Activated CD4-positive, alpha-beta memory T cell treated with anti-CD3 and anti-CD28 coated beads, Interleukin-2, amount 10 ng/mL, durations not matched to agents 7 days and 5 days (primary cell): ENCODE measurements around the gene NOS1AP. TPM values are rescaled to one million over a fixed set of nuclear protein-coding genes. Genes with fewer than 3 reads are reported as not detected.

Source experiments
- CTCF ChIA-PET: fragments of 350-600 bp; sonication (Branson Sonifier 250); formaldehyde crosslinking; loops from one replicate; lab custom pipeline; 2021; ENCODE audit warnings: antibody characterized with exemption, inconsistent platforms; lab: Charles Lee
- POLR2A ChIA-PET: fragments of 350-600 bp; sonication (Branson Sonifier 250); formaldehyde crosslinking; loops from one replicate; lab custom pipeline; 2021; ENCODE audit warnings: antibody characterized with exemption; lab: Charles Lee
- DNase-seq: peaks from one replicate; pipeline ENCODE4 v3.0.0-alpha.2; 2020
- H3K27ac Mint-ChIP-seq: one replicate; pipeline ENCODE4 v1.8.0; 2021; ENCODE audit warnings: mild to moderate bottlenecking, mixed read lengths
- H3K27me3 Mint-ChIP-seq: one replicate; pipeline ENCODE4 v1.8.0; 2021; ENCODE audit warnings: mixed read lengths
- H3K36me3 Mint-ChIP-seq: one replicate; pipeline ENCODE4 v1.8.0; 2021; ENCODE audit warnings: low read depth, mixed read lengths
- H3K4me1 Mint-ChIP-seq: one replicate; pipeline ENCODE4 v1.8.0; 2021; ENCODE audit warnings: mixed read lengths
- H3K4me3 Mint-ChIP-seq: one replicate; pipeline ENCODE4 v1.8.0; 2021; ENCODE audit warnings: mild to moderate bottlenecking, mixed read lengths
- H3K9me3 Mint-ChIP-seq: one replicate; pipeline ENCODE4 v1.8.0; 2021; ENCODE audit warnings: mixed read lengths
- total RNA-seq, 2 experiments: library from RNA; stranded (reverse); gene quantifications; one replicate each; pipeline ENCODE4 v1.2.3, GENCODE V29; 2021

The NOS1AP gene
- total RNA-seq, 2 experiments from 2014 or later: 0.08 TPM; not detected in 1

DNA sequence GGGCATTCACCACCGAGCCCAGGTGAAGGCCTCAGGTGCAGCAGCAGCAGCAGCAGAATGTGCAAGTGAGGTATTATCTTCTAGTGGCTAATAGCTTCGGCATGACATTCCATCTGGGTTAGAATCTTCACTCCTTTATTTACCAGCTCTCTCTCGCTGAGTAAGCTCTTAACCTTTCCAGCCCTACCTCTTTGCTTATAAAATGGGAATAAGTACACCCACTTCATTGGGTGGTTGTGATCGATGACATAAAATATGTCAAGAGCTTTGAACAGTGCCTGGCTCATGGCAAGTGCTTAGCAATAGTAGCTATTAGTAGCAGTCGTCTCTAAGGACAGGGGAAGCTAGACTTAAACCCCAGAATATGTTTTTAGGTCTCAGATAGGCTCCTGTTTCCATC is 149.5 kb downstream of the NOS1AP start:
- no peaks in the 10 kb centered on the region for H3K9me3 Mint-ChIP-seq

DNA sequence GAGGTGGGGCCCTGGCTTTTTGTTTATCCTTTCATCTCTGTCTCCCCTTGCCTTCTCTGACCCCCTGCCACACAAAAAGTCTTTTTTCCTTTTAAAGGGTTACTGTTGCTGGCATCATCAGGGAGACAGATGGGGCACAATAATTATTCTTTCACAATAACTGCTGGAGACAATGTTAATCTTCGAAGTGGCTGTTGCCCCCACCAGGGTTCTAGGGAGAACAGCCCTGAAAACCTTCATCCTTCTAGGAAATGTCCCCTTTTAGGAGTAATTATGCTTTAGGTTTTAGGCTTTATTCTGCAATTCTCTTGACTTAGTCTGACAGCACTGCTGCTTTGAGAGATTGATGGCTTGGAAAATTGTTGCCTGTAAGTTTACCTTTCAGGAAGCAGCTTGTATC is 150.0 kb downstream of the NOS1AP start:
- H3K4me3 Mint-ChIP-seq: no peak overlapping the region
- H3K27ac Mint-ChIP-seq: no peak overlapping the region
- no peaks in the 10 kb centered on the region for H3K4me1 Mint-ChIP-seq
- DNase-seq: no peak
- H3K36me3 Mint-ChIP-seq: no peaks in the 10 kb centered on the region
- POLR2A ChIA-PET: no interaction called here
- CTCF ChIA-PET: interaction anchor here (0.6 kb wide), 1 partner anchor 1256 kb away, joined by 3 read pairs; no protein-coding TSS in a partner anchor
- no peaks in the 10 kb centered on the region for H3K9me3 Mint-ChIP-seq
- peaks cover 17% of the 10 kb centered on the region for H3K27me3 Mint-ChIP-seq

More for the DNA sequence above, 149.5 kb downstream of the NOS1AP start:
- Mint-ChIP-seq H3K36me3 (no peaks in the 10 kb centered on the region), H3K4me3 (no peak overlapping the region), H3K4me1 (no peaks in the 10 kb centered on the region), H3K27me3 (peaks cover 14% of the 10 kb centered on the region), H3K27ac (no peak overlapping the region)
- ChIA-PET CTCF (interaction anchor here (0.6 kb wide), 1 partner anchor 1256 kb away, joined by 3 read pairs; no protein-coding TSS in a partner anchor), POLR2A (no interaction called here)
- no peak for DNase-seq

DNA sequence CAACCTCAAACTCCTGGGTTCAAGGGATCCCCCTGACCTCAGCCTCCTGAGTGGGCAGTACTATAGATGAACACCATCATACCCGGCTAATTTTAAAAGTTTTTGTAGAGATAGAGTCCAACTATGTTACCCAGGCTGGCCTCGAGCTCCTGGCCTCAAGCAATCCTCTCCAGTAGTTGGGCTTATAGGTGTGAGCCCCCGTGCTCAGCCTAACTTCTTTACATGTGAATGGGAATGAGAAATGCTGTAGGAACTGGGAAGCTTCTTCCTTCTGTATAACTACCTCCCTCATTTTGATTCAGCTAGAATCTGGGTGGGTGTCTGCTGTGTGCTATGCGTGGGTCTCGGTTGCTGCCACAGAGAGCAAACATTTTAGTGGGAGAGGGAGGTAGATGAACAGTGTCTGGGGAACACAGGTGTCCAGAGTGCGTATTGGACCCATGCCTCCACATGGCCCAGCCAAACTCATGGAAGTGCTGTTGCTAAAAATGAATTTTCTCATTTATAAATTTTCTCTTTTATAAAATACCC is 150.6 kb downstream of the NOS1AP start:
- no peaks in the 10 kb centered on the region for H3K36me3 Mint-ChIP-seq
- DNase-seq: no peak
- H3K27ac Mint-ChIP-seq: no peak overlapping the region
- H3K4me1 Mint-ChIP-seq: no peaks in the 10 kb centered on the region
- no peak overlapping the region for H3K4me3 Mint-ChIP-seq
- peaks cover 17% of the 10 kb centered on the region for H3K27me3 Mint-ChIP-seq
- H3K9me3 Mint-ChIP-seq: no peaks in the 10 kb centered on the region
- CTCF ChIA-PET: no interaction called here
- POLR2A ChIA-PET: no interaction called here

DNA sequence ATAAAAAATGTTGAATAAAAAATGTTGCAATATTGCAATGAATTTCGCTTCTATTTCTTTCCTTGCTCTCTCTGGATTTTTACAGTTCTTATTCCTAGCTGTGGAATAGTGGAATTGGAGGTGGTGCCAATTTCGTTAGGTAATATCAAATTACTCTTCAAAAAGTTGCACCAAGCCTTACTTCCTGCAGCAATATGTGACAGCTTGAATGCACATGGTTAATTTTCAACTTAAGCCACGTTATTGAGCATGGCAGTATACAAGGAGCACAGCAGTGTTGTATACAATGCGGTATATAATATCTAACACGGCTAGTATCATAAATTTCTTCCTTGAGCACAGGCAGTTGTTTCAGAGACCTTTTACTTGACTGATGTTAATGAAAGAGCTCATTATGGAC is 152.5 kb downstream of the NOS1AP start:
- Mint-ChIP-seq H3K27ac (no peak overlapping the region), H3K36me3 (no peaks in the 10 kb centered on the region), H3K9me3 (no peaks in the 10 kb centered on the region), H3K27me3 (peaks cover 14% of the 10 kb centered on the region), H3K4me1 (no peaks in the 10 kb centered on the region), H3K4me3 (no peak overlapping the region)
- POLR2A ChIA-PET: no interaction called here
- CTCF ChIA-PET: no interaction called here
- DNase-seq: no peak

DNA sequence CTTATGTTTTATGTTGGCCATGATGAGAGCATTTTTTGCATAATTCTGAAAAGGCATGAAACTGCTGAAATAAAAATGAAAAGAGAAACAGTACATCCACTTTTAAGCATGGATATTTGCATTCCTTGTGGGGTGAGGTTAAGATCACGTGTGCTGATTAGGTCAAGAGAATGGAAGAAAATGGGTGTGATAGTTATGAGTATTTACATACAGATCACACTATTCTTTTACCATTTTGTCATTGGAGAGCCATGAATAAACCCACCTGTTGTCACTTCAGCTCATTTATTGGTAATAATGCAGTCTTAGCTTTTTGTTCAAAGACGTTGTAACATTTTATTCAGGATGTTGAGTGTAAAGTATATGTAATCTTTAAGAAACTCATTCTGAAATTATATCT is 153.2 kb downstream of the NOS1AP start:
- H3K4me1 Mint-ChIP-seq: no peaks in the 10 kb centered on the region
- CTCF ChIA-PET: no interaction called here

DNA sequence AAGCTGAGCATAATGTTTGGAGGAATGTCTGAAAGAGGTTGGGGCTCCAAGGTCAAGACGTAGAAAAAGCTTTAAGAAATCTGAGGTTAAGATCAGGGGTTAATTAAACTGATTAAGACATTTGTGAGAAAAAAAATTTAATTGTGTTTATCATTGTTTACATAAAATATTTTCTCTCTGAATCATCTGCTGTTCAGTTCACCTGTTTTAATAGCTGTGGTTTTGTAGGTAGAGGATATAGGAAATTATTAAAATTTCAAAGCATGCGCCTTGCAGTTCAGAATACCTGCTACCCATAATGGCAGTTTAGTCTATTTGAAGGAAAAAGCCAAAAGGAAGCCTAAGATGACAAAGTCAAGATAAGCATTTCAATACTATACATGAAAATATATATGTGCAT is 154.0 kb downstream of the NOS1AP start:
- Mint-ChIP-seq H3K36me3 (no peaks in the 10 kb centered on the region), H3K27me3 (peaks cover 21% of the 10 kb centered on the region), H3K27ac (no peak overlapping the region), H3K9me3 (no peaks in the 10 kb centered on the region), H3K4me1 (no peaks in the 10 kb centered on the region), H3K4me3 (no peak overlapping the region)
- ChIA-PET CTCF (no interaction called here), POLR2A (no interaction called here)
- no peak for DNase-seq

More for the DNA sequence above, 153.2 kb downstream of the NOS1AP start:
- no peak for DNase-seq
- Mint-ChIP-seq H3K27ac (no peak overlapping the region), H3K27me3 (peaks cover 16% of the 10 kb centered on the region), H3K4me3 (no peak overlapping the region), H3K9me3 (no peaks in the 10 kb centered on the region), H3K36me3 (no peaks in the 10 kb centered on the region)
- POLR2A ChIA-PET: no interaction called here

DNA sequence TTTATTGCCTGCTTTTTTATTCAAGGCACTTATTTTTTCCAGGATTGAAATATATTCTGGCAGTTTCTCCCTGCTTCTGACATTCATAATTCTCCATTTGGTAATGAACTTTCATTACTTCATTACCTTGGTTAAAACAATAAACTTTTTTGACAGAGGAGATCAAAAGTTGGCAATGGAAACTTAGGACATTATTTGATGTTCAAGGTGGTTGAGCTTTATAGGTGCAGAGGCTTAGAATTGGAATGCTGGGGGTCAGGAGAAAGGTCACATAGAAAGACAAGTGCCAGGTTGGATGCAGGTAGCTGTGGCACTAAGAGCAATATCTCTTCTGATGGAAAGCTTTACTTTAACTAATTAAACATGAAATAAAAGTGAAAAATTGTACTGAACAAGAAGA is 154.8 kb downstream of the NOS1AP start:
- Mint-ChIP-seq H3K27me3 (peaks cover 25% of the 10 kb centered on the region), H3K4me1 (no peaks in the 10 kb centered on the region), H3K27ac (no peak overlapping the region), H3K36me3 (no peaks in the 10 kb centered on the region), H3K4me3 (no peak overlapping the region), H3K9me3 (no peaks in the 10 kb centered on the region)
- POLR2A ChIA-PET: no interaction called here
- CTCF ChIA-PET: no interaction called here
- no peak for DNase-seq

DNA sequence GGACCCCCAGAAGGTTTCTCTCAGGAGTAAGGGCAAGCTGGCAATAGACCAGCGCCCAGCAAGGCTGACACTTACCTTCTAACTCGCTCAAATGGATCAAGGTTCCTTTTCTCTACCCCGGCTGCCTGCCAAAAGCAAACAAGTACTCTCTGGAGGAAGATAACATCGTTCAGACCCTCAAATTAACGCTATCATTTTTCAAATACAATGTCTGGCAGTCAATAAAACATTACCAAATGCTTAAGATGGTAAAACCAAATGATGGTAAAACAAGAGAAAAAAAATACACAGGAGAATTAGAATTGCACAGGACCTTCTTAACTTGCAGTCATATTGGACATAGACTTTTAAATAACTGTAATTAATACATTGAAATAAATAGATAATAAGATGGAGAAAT is 159.1 kb downstream of the NOS1AP start:
- no peak overlapping the region for H3K27ac Mint-ChIP-seq
- H3K27me3 Mint-ChIP-seq: peaks cover 31% of the 10 kb centered on the region
- DNase-seq: no peak
- POLR2A ChIA-PET: no interaction called here
- no peaks in the 10 kb centered on the region for H3K4me1 Mint-ChIP-seq
- H3K36me3 Mint-ChIP-seq: no peaks in the 10 kb centered on the region
- no peak overlapping the region for H3K4me3 Mint-ChIP-seq
- H3K9me3 Mint-ChIP-seq: no peaks in the 10 kb centered on the region
- CTCF ChIA-PET: no interaction called here

DNA sequence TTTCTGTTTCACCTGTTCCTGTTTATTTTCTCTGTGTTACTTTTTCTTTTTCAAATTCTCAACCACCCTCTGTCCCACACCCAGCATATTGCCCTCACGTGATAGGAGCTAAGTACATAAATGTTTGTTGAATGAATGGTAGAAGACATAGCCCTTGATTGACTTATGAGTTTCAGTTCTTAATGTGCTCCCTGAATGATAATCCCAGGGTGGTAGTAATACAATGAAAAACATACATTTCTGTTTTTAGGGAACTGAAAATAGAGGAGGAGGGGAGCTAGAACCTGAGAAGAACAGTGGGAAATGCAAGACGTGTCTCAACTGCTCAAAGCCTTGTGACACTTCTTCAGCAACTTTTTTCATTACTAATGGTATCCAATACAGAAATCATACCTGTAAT is 160.1 kb downstream of the NOS1AP start:
- Mint-ChIP-seq H3K27me3 (peaks cover 32% of the 10 kb centered on the region), H3K4me1 (no peaks in the 10 kb centered on the region), H3K9me3 (no peaks in the 10 kb centered on the region), H3K27ac (no peak overlapping the region), H3K4me3 (no peak overlapping the region), H3K36me3 (no peaks in the 10 kb centered on the region)
- ChIA-PET POLR2A (no interaction called here), CTCF (no interaction called here)
- no peak for DNase-seq

DNA sequence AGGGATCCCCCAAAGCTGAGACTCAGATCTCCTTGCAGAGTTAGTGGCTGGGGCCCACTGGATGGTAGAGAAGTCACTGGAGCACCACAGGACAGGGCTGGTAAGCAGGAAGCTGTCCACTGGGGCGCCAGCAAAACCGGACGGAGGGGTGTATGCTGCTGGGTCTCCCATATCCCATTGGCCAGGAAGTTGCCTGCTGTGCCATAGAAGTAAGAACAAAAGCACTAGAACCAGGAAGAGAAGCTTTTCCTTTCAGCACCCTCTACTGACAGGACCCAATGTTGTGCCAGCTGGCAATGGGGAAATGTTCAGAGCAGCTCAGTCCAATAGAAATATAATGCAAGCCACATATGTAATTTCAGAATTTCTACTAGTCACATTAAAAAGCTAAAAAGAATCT is 160.6 kb downstream of the NOS1AP start:
- POLR2A ChIA-PET: no interaction called here
- Mint-ChIP-seq H3K36me3 (no peaks in the 10 kb centered on the region), H3K27ac (no peak overlapping the region)

DNA sequence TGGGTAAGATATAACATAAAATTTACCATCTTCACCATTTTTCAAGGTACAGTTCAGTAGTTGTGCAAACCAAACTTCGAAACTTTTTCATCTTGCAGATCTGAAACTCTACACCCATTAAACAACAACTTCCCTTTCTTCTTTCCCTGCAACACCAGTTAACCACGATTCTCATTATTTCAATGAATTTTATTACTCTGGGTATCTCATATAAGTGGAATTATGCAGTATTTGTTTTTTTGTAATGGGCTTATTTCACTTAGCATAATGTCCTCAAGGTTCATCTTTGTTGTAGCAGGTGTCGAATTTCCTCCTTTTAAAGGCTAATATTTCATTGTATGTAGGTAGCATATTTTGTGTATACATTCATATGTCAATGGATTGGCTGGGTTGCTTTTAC is 161.0 kb downstream of the NOS1AP start:
- no peak for DNase-seq
- H3K36me3 Mint-ChIP-seq: no peaks in the 10 kb centered on the region
- ChIA-PET CTCF (no interaction called here), POLR2A (no interaction called here)
- H3K27me3 Mint-ChIP-seq: peaks cover 32% of the 10 kb centered on the region
- no peak overlapping the region for H3K4me3 Mint-ChIP-seq
- H3K4me1 Mint-ChIP-seq: no peaks in the 10 kb centered on the region
- no peak overlapping the region for H3K27ac Mint-ChIP-seq
- no peaks in the 10 kb centered on the region for H3K9me3 Mint-ChIP-seq

More for the DNA sequence above, 160.6 kb downstream of the NOS1AP start:
- peaks cover 32% of the 10 kb centered on the region for H3K27me3 Mint-ChIP-seq
- H3K4me1 Mint-ChIP-seq: no peaks in the 10 kb centered on the region
- no peak overlapping the region for H3K4me3 Mint-ChIP-seq
- CTCF ChIA-PET: no interaction called here
- H3K9me3 Mint-ChIP-seq: no peaks in the 10 kb centered on the region
- DNase-seq: no peak

DNA sequence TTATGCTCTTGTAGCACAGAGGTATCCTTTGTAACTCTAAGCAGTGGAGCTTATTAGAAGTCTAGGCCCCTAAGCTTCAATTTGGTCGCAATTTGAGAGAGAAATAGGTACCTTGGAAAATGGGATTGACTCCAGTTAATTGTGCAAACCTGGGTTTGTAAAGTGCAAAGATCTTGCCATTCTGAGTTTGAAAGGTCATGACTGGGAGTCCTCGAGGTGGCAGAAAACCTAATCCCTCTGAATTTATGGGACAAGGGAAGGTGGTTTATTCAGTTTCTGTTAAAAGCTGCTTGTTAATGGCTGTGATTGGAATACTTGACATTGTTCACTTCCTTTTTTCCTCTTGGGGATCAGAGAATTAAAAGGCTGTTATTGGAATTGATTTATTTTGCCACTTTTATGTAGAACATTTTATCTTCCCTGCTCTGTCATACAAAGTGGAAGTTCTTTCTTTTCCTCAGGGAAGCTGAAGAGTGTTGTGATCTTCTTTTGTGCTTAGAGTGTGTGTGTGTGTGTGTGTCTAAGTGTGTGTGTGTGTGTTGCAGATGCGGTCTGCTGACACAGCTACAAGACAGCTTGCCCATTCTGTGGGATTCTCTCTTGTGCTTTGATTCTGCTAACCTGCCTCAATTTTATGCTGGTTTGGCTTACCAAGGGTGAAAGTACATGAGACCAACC is 162.7 kb downstream of the NOS1AP start:
- H3K4me3 Mint-ChIP-seq: no peak overlapping the region
- ChIA-PET POLR2A (no interaction called here), CTCF (no interaction called here)
- H3K27ac Mint-ChIP-seq: no peak overlapping the region
- H3K9me3 Mint-ChIP-seq: no peaks in the 10 kb centered on the region
- H3K36me3 Mint-ChIP-seq: no peaks in the 10 kb centered on the region
- DNase-seq: no peak
- peaks cover 37% of the 10 kb centered on the region for H3K27me3 Mint-ChIP-seq
- no peaks in the 10 kb centered on the region for H3K4me1 Mint-ChIP-seq

DNA sequence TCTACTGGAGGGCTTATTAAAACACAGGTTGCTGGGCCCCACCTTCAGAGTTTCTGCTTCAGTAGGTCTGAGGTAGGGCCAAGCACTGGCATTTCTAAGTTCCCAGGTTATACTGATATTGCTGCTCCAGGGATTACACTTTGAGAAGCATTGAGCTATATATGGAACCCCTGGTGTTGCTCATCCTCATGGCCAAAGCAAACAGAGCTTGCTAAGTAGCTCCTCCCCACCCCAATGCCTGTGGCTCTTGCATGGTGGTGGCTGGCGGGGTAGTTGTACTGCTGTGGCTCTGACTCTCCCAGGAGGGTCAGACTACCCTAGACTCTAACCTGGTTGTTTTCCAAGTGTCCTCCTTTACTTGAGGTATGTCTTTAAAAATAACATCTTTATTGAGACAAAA is 163.6 kb downstream of the NOS1AP start:
- ChIA-PET POLR2A (no interaction called here), CTCF (no interaction called here)
- Mint-ChIP-seq H3K4me1 (no peaks in the 10 kb centered on the region), H3K9me3 (no peaks in the 10 kb centered on the region), H3K36me3 (no peaks in the 10 kb centered on the region), H3K27ac (no peak overlapping the region), H3K4me3 (no peak overlapping the region), H3K27me3 (peaks cover 32% of the 10 kb centered on the region)
- no peak for DNase-seq

DNA sequence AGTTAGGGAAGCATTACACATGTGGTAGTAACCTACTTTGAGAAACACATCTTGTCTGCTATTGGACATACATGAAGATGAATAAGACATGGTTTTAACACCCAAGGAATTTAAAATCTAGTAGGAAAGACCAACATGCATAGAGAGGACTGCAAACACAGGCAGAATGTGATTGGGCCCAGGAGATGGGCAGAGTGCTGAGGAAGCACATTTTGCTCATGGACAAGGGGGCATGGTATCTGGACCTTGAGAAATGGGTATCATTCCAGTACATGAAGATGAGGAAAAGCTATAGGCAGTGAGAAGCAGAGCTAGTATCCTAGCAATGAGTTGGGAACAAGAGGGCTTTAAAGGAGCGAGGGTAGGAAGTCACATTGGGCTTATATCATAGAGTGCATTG is 164.4 kb downstream of the NOS1AP start:
- CTCF ChIA-PET: no interaction called here
- peaks cover 28% of the 10 kb centered on the region for H3K27me3 Mint-ChIP-seq
- H3K4me3 Mint-ChIP-seq: no peak overlapping the region

More for the DNA sequence above, 164.4 kb downstream of the NOS1AP start:
- POLR2A ChIA-PET: no interaction called here
- Mint-ChIP-seq H3K27ac (no peak overlapping the region), H3K4me1 (no peaks in the 10 kb centered on the region), H3K36me3 (no peaks in the 10 kb centered on the region), H3K9me3 (no peaks in the 10 kb centered on the region)
- no peak for DNase-seq
